ENCODE data around the gene IDH3B. TPM values are rescaled to one million over a fixed set of nuclear protein-coding genes. Genes with fewer than 3 reads are reported as not detected.

IDH3B gene
- total and polyA plus RNA-seq, 7 experiments from 2014 or later, result 101 to 161 (median 107) TPM

DNA sequence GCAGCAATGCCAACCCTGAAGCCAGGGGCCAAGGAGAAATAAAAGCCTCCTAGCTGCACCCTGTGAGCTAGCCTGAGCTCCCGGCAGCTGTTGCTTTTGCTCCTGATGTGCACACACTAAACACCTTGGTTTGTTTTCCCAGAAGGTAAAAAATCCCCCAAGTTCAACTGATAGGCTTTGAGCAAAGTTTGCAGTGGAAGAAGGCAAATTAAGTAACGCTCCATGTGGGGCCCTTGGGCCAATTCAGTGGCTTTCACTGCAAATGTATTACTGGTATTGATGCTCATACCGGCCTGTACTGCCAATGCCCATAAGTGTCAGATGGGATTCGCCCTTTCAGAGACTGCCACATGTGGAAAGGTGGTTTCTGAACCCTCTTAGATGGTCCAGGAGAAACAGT, 9.4 kb upstream of the IDH3B start:
- no peak for ATAC-seq
- ChIA-PET CTCF (interaction anchor here (0.6 to 1.0 kb wide), 4 partner anchors 106 to 576 kb away, joined by 3 to 7 read pairs (median 3); no protein-coding TSS in a partner anchor), POLR2A (interaction anchor here (1.2 kb wide), 1 partner anchor 8 kb away, joined by 3 read pairs; no protein-coding TSS in a partner anchor)
- Mint-ChIP-seq H3K36me3 (no peaks in the 10 kb centered on the region), H3K9me3 (no peaks in the 10 kb centered on the region), H3K4me3 (no peak overlapping the region), H3K27ac (no peak overlapping the region), H3K27me3 (peaks cover 0 to 10% (median 4%) of the 10 kb centered on the region in 5 donors), H3K4me1 (no peaks in the 10 kb centered on the region)
- no peak for DNase-seq
- no peaks in the 10 kb centered on the region for H3K9me3 ChIP-seq (ENCODE audit: control insufficient read depth in 2 of 3, low read length in 3 of 3)
- H3K36me3 ChIP-seq (ENCODE audit: control insufficient read depth in 2 of 3, insufficient read depth in 3 of 3, low read length in 3 of 3), result no peaks in the 10 kb centered on the region
- H3K4me3 ChIP-seq (ENCODE audit: low read length), result no peak overlapping the region
- no peaks in the 10 kb centered on the region for H3K27me3 ChIP-seq (ENCODE audit: control insufficient read depth in 2 of 2, insufficient read depth in 2 of 2, low read length in 2 of 2)
- H3K4me1 ChIP-seq (ENCODE audit: control insufficient read depth in 2 of 2, insufficient read depth in 2 of 2, low read length in 2 of 2), result no peaks in the 10 kb centered on the region
- intact Hi-C loops (cut with micrococcal nuclease), result no loop called here
- no peak overlapping the region for H3K27ac ChIP-seq (ENCODE audit: low read depth, low read length)

DNA sequence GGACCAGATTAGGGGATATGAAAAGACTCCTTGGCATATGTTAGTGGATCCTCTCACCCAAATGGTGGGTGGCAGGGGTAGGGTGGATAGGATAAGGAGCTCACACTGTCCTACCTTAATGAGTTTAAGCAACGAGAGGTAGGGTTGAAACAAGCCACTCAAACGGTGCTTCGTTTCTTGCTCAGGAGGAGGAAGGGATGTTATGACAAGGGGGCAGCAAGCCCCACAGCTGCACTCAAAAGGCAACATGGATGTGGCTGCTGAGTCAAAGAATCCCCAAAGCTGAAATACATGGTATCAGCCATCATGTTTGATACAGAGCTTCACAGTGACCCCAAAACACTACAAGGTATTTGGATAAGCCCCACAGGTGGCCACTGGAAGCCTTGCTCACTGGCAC, 8.4 kb upstream of the IDH3B start:
- Mint-ChIP-seq H3K4me3 (no peak overlapping the region), H3K36me3 (no peaks in the 10 kb centered on the region), H3K27ac (no peak overlapping the region), H3K27me3 (peaks cover 0 to 10% (median 2%) of the 10 kb centered on the region in 5 donors), H3K4me1 (no peaks in the 10 kb centered on the region), H3K9me3 (no peaks in the 10 kb centered on the region)
- H3K36me3 ChIP-seq (ENCODE audit: control insufficient read depth in 2 of 3, insufficient read depth in 3 of 3, low read length in 3 of 3), result no peaks in the 10 kb centered on the region
- no peak overlapping the region for H3K27ac ChIP-seq (ENCODE audit: low read depth, low read length)
- no peaks in the 10 kb centered on the region for H3K4me1 ChIP-seq (ENCODE audit: control insufficient read depth in 2 of 2, insufficient read depth in 2 of 2, low read length in 2 of 2)
- no peak for DNase-seq
- no peak for ATAC-seq
- POLR2A ChIA-PET, result interaction anchor here (0.8 to 1.2 kb wide), 2 partner anchors 8 to 151 kb away, joined by 3 to 4 read pairs; partner anchors contain the start of gene IDH3B
- no peaks in the 10 kb centered on the region for H3K27me3 ChIP-seq (ENCODE audit: control insufficient read depth in 2 of 2, insufficient read depth in 2 of 2, low read length in 2 of 2)
- CTCF ChIA-PET, result interaction anchor here (0.9 to 1.0 kb wide), 2 partner anchors 148 to 909 kb away, joined by 3 read pairs; no protein-coding TSS in a partner anchor
- no peak overlapping the region for H3K4me3 ChIP-seq (ENCODE audit: low read length)
- intact Hi-C loops (cut with micrococcal nuclease), result no loop called here
- H3K9me3 ChIP-seq (ENCODE audit: control insufficient read depth in 2 of 3, low read length in 3 of 3), result no peaks in the 10 kb centered on the region

DNA sequence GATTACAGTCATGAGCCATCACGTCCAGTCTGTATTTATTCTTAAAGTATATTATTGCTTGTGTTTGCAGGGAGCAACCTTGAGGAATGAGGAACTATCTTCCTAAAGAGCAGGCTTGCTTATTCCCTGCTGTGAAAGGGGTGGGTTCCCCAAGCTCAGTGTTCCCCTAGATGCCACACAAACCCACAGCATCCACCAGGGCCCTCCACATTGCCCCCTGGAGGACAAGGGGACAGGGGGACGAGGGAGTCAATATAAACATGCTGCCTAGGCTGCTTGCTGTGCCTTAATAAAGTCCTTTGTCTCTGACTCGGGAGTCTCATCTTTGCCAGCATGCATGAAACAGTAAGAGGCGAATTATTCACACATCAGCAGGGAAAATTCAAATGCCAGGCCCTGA, 8.0 kb upstream of the IDH3B start:
- ChIA-PET POLR2A (interaction anchor here (0.6 to 1.2 kb wide), 2 partner anchors 8 to 41 kb away, joined by 4 read pairs; partner anchors contain the start of gene IDH3B), CTCF (interaction anchor here (0.9 kb wide), 1 partner anchor 909 kb away, joined by 3 read pairs; no protein-coding TSS in a partner anchor)
- Histone ChIP-seq H3K36me3 (ENCODE audit: control insufficient read depth in 2 of 3, insufficient read depth in 3 of 3, low read length in 3 of 3) (no peaks in the 10 kb centered on the region), H3K9me3 (ENCODE audit: control insufficient read depth in 2 of 3, low read length in 3 of 3) (no peaks in the 10 kb centered on the region), H3K4me3 (ENCODE audit: low read length) (no peak overlapping the region), H3K27me3 (ENCODE audit: control insufficient read depth in 2 of 2, insufficient read depth in 2 of 2, low read length in 2 of 2) (no peaks in the 10 kb centered on the region), H3K4me1 (ENCODE audit: control insufficient read depth in 2 of 2, insufficient read depth in 2 of 2, low read length in 2 of 2) (no peaks in the 10 kb centered on the region), H3K27ac (ENCODE audit: low read depth, low read length) (no peak overlapping the region)
- intact Hi-C loops (cut with micrococcal nuclease), result no loop called here
- Mint-ChIP-seq H3K4me1 (no peaks in the 10 kb centered on the region), H3K27me3 (peaks cover 0 to 10% (median 0%) of the 10 kb centered on the region in 5 donors), H3K36me3 (no peaks in the 10 kb centered on the region), H3K4me3 (no peak overlapping the region), H3K9me3 (no peaks in the 10 kb centered on the region), H3K27ac (no peak overlapping the region)
- ATAC-seq (no peak), DNase-seq (no peak)

DNA sequence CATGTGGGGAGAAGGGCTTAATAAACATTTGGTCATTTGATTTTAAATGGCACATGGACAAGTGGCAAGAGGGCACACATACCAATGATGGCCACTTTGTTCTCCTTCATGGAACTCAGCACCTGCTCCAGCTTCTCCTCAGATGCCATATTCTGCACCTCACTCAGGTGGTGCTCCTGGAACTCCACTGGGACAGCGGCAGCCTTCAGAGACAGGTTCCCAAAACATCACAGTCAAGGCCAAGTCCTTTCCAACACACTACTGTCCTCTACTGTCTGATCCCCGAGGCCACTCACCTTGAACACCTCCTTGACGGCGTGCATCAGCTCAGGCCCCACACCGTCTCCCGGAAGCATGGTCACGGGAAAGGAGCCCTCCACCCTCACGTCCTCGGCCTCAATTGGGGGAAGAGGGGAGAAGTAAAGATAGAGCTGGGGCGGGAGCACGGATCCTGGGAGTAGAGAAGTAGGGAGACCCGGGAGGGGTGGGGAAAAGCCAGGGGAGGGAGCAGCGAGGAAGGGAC, 591 bp downstream of the IDH3B start:
- Mint-ChIP-seq H3K9me3 (peaks cover 0 to 1% (median 0%) of the 10 kb centered on the region in 11 donors), H3K27me3 (peaks cover 0 to 5% (median 0%) of the 10 kb centered on the region in 5 donors), H3K4me1 (peaks cover 10 to 40% (median 31%) of the 10 kb centered on the region in 7 donors), H3K27ac (peak overlapping the region; percentile 94 to 99 (median 97)), H3K36me3 (peaks cover 19 to 35% (median 29%) of the 10 kb centered on the region in 5 donors), H3K4me3 (peak overlapping the region; percentile 87 to 97 (median 94))
- Histone ChIP-seq H3K4me3 (ENCODE audit: low read length) (peak overlapping the region; percentile 89), H3K9me3 (ENCODE audit: control insufficient read depth in 2 of 3, low read length in 3 of 3) (no peaks in the 10 kb centered on the region), H3K27ac (ENCODE audit: low read depth, low read length) (peak overlapping the region; percentile 87), H3K27me3 (ENCODE audit: control insufficient read depth in 2 of 2, insufficient read depth in 2 of 2, low read length in 2 of 2) (no peaks in the 10 kb centered on the region), H3K36me3 (ENCODE audit: control insufficient read depth in 2 of 3, insufficient read depth in 3 of 3, low read length in 3 of 3) (peaks cover 16 to 40% (median 25%) of the 10 kb centered on the region in 3 experiments), H3K4me1 (ENCODE audit: control insufficient read depth in 2 of 2, insufficient read depth in 2 of 2, low read length in 2 of 2) (peaks cover 10 to 15% of the 10 kb centered on the region in 2 donors)
- ChIA-PET POLR2A (interaction anchor here (1.3 to 8.4 kb wide), 7 partner anchors 11 to 193 kb away, joined by 4 to 183 read pairs (median 10); partner anchors contain the start of genes NOP56 and SNRPB), CTCF (no interaction called here)
- no peak for ATAC-seq
- intact Hi-C loops (cut with micrococcal nuclease), result no loop called here
- DNase-seq, result no peak

DNA sequence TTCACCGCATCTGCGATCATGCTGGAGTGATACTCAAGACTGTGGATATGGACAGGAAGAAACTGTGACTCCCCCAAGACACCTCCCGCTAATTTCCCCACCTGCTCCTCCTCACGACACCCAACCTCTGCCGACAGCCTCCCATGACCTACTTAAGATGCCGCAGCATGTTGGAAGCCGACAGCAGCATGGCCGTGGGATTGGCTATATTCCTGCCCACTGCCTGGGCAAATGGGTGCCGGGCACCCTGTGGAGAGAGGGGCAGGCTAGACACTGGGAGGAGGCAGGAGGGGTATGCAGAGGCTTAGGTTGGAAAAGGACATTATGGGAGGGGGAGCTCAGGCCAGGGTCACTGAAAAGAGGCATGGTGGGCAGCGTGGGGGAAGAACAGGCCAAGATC, 4.5 kb downstream of the IDH3B start:
- no peak for DNase-seq
- no peak overlapping the region for H3K4me3 Mint-ChIP-seq
- H3K9me3 Mint-ChIP-seq, result peaks cover 0 to 1% (median 0%) of the 10 kb centered on the region in 11 donors
- H3K36me3 ChIP-seq (ENCODE audit: control insufficient read depth in 2 of 3, insufficient read depth in 3 of 3, low read length in 3 of 3), result peaks cover 49 to 79% (median 53%) of the 10 kb centered on the region in 3 experiments
- CTCF ChIA-PET, result interaction anchor here (0.6 kb wide), 2 partner anchors 38 to 1179 kb away, joined by 3 to 7 read pairs; no protein-coding TSS in a partner anchor
- peak overlapping the region in 1 of 9 donors; percentile 45 for H3K27ac Mint-ChIP-seq
- H3K27me3 ChIP-seq (ENCODE audit: control insufficient read depth in 2 of 2, insufficient read depth in 2 of 2, low read length in 2 of 2), result no peaks in the 10 kb centered on the region
- H3K9me3 ChIP-seq (ENCODE audit: control insufficient read depth in 2 of 3, low read length in 3 of 3), result no peaks in the 10 kb centered on the region
- H3K4me1 Mint-ChIP-seq, result peaks cover 17 to 47% (median 39%) of the 10 kb centered on the region in 7 donors
- peaks cover 0 to 3% (median 0%) of the 10 kb centered on the region in 5 donors for H3K27me3 Mint-ChIP-seq
- H3K4me3 ChIP-seq (ENCODE audit: low read length), result no peak overlapping the region
- H3K4me1 ChIP-seq (ENCODE audit: control insufficient read depth in 2 of 2, insufficient read depth in 2 of 2, low read length in 2 of 2), result peaks cover 10 to 19% of the 10 kb centered on the region in 2 donors
- peaks cover 34 to 65% (median 56%) of the 10 kb centered on the region in 5 donors for H3K36me3 Mint-ChIP-seq
- intact Hi-C loops (cut with micrococcal nuclease), result no loop called here
- H3K27ac ChIP-seq (ENCODE audit: low read depth, low read length), result no peak overlapping the region
- POLR2A ChIA-PET, result no interaction called here
- ATAC-seq, result no peak

DNA sequence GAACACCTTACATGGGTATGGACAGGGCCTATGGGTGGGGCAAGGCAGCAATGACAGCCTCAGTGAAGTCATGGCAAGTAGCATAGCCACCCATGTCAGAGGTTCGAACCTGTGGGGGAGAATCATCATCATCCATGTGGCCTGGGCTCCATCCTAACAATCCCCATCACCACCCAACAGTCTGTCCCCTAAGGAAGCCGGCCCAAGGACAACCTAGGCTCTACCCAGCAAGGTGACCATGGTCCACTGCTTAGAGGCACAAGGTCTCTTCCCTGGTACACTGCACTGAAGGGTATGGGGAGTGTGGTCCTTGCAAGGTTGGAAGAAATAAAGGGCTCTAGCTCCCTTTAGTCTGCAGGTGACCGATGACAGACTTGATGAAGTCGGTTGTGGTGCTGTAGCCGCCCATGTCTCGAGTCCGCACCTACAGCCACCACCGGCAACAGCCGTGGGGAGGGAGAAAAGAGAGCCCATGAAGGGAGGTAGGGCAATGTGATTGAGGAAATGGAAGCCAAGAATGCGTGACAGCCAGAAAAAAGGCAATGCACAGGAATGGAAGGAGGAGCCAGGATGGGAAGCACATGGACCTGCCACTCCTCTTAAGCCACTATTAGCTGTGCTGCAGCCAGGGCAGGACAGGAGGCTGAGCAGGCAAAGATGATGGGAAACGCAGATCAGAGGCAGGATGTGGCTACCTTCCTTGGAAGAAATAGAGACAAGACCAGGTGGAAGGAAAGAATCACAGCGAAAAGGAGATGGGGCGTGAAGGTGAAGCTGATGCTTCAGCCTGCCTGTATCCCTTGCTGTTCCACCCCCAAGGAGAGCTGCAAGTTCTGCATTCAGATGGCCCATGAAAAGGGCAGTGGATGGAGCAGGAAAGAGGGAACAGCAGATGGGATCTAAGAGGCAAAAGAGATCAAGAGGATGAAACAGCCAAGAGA, 5.3 kb downstream of the IDH3B start:
- peaks cover 49 to 88% (median 59%) of the 10 kb centered on the region in 3 experiments for H3K36me3 ChIP-seq (ENCODE audit: control insufficient read depth in 2 of 3, insufficient read depth in 3 of 3, low read length in 3 of 3)
- POLR2A ChIA-PET, result no interaction called here
- H3K4me1 ChIP-seq (ENCODE audit: control insufficient read depth in 2 of 2, insufficient read depth in 2 of 2, low read length in 2 of 2), result peaks cover 15 to 24% of the 10 kb centered on the region in 2 donors
- no peak overlapping the region for H3K27ac ChIP-seq (ENCODE audit: low read depth, low read length)
- H3K4me3 ChIP-seq (ENCODE audit: low read length), result no peak overlapping the region
- CTCF ChIA-PET, result interaction anchor here (0.7 kb wide), 1 partner anchor 29 kb away, joined by 3 read pairs; no protein-coding TSS in a partner anchor
- no peaks in the 10 kb centered on the region for H3K9me3 ChIP-seq (ENCODE audit: control insufficient read depth in 2 of 3, low read length in 3 of 3)
- intact Hi-C loops (cut with micrococcal nuclease), result no loop called here
- Mint-ChIP-seq H3K4me3 (peak overlapping the region in 1 of 10 donors; percentile 51), H3K4me1 (peaks cover 22 to 49% (median 39%) of the 10 kb centered on the region in 7 donors), H3K9me3 (peaks cover 0 to 1% (median 0%) of the 10 kb centered on the region in 11 donors), H3K36me3 (peaks cover 34 to 70% (median 52%) of the 10 kb centered on the region in 5 donors), H3K27me3 (no peaks in the 10 kb centered on the region), H3K27ac (peak overlapping the region in 5 of 9 donors; percentile 21 to 75 (median 49))
- no peaks in the 10 kb centered on the region for H3K27me3 ChIP-seq (ENCODE audit: control insufficient read depth in 2 of 2, insufficient read depth in 2 of 2, low read length in 2 of 2)
- ATAC-seq (peak; percentile 31), DNase-seq (no peak)

Data from naive thymus-derived CD4-positive, alpha-beta T cell (primary cell).